T-helper 2 cell (primary cell): ENCODE data around the gene ACE2.
"Not testable (repeated sequence)": the region's sequence is repeated elsewhere in the genome, so short reads cannot be mapped to it uniquely, and the experiment has no call there.

Experiments
- DNase-seq, 5 experiments: peaks; one replicate each; pipeline versions ENCODE4 v3.0.0 to v3.0.0-alpha.2; 2012 to 2022
- total RNA-seq, 2 donors: gene quantifications; one replicate each; lab custom pipeline; 2026; lab: John Stamatoyannopoulos, UW

ACE2 gene
- total RNA-seq, result 0 to 0.13 reads per million in 2 donors

- DNase-seq, result no peak
Measured at GRCh38 chrX:15600745-15601144, at the start of gene ACE2. Gene ACE2, minus strand, starts transcription at chrX:15600960. Its CDS starts 49 bp downstream, at chrX:15600911.

GRCh38 chrX:15647510-15647909, 46.8 kb upstream of the ACE2 start:
- not testable (repeated sequence) for DNase-seq

- no peak for DNase-seq
Measured at GRCh38 chrX:15646543-15646942, 45.8 kb upstream of the ACE2 start.

GRCh38 chrX:15646031-15646430, 45.3 kb upstream of the ACE2 start:
- no peak for DNase-seq

- DNase-seq, result no peak
Measured at GRCh38 chrX:15645266-15645665, 44.5 kb upstream of the ACE2 start.

GRCh38 chrX:15644560-15644872, 43.8 kb upstream of the ACE2 start:
- DNase-seq, result no peak

- peak in 2 of 5 experiments; percentile 3 to 16 for DNase-seq
Measured at GRCh38 chrX:15643786-15644559, 43.2 kb upstream of the ACE2 start.

GRCh38 chrX:15631637-15632036, 30.9 kb upstream of the ACE2 start:
- DNase-seq, result no peak

GRCh38 chrX:15623054-15623453, 22.3 kb upstream of the ACE2 start:
- no peak for DNase-seq

GRCh38 chrX:15619053-15619755, 18.4 kb upstream of the ACE2 start:
- no peak for DNase-seq

- DNase-seq, result no peak
Measured at GRCh38 chrX:15617111-15617510, 16.4 kb upstream of the ACE2 start.

- DNase-seq, result no peak
Measured at GRCh38 chrX:15616531-15616930, 15.8 kb upstream of the ACE2 start.

GRCh38 chrX:15607067-15607466, 6.3 kb upstream of the ACE2 start:
- DNase-seq, result no peak

GRCh38 chrX:15606136-15606535, 5.4 kb upstream of the ACE2 start:
- no peak for DNase-seq

- DNase-seq, result no peak
Measured at GRCh38 chrX:15605226-15605625, 4.5 kb upstream of the ACE2 start.

- DNase-seq, result no peak
Measured at GRCh38 chrX:15602761-15603160, 2.0 kb upstream of the ACE2 start.

GRCh38 chrX:15601932-15602331, 1.2 kb upstream of the ACE2 start:
- DNase-seq, result no peak

- DNase-seq, result no peak
Measured at GRCh38 chrX:15600049-15600448, 711 bp downstream of the ACE2 start.

- DNase-seq, result no peak
Measured at GRCh38 chrX:15599461-15599860, 1.3 kb downstream of the ACE2 start.

- no peak for DNase-seq
Measured at GRCh38 chrX:15598026-15598425, 2.7 kb downstream of the ACE2 start.

GRCh38 chrX:15594371-15594770, 6.4 kb downstream of the ACE2 start:
- DNase-seq, result no peak

GRCh38 chrX:15579778-15580747, 20.7 kb downstream of the ACE2 start:
- DNase-seq, result no peak

- DNase-seq, result no peak
Measured at GRCh38 chrX:15576019-15576418, 24.7 kb downstream of the ACE2 start.
